Endothelial cell of umbilical vein (primary cell): ENCODE results near the gene TMPRSS13. TPM values are rescaled to one million over a fixed set of nuclear protein-coding genes. Genes with fewer than 3 reads are reported as not detected.

Source experiments
- BruUV-seq: library from RNA; stranded (reverse); fragments of 400-500 nt; replicated peaks from 2 replicates; lab custom pipeline; 2021; lab: Mats Ljungman, UMichigan
- CTCF ChIA-PET: fragments of 300-600, 350-600 bp; sonication (Branson Sonifier 250); formaldehyde crosslinking; loops from one replicate; lab custom pipeline; 2021; ENCODE audit warnings: antibody characterized with exemption, inconsistent platforms; lab: Charles Lee
- POLR2A ChIA-PET: fragments of 300-600, 350-600 bp; sonication (Branson Sonifier 250); formaldehyde crosslinking; loops from one replicate; lab custom pipeline; 2021; ENCODE audit warnings: antibody characterized with exemption, inconsistent platforms; lab: Charles Lee
- DNase-seq: peaks from one replicate; pipeline ENCODE4 v3.0.0-alpha.2; 2011; ENCODE audit warnings: low read depth, low spot score
- FAIRE-seq: peaks from 2 replicates; lab custom pipeline; 2011; peaks lifted over from hg19 to GRCh38; lab: Jason Lieb, UNC
- H2AFZ ChIP-seq: 2 replicates; pipeline ENCODE4 v1.6.0; 2012; ENCODE audit warnings: low read depth, low read length, control low read depth, inconsistent platforms
- H3K27ac ChIP-seq: 2 replicates; pipeline ENCODE4 v1.5.1; 2011; ENCODE audit warnings: low read depth, mild to moderate bottlenecking, control low read depth, low read length, moderate library complexity; ENCODE audit not compliant: insufficient read depth
- H3K27me3 ChIP-seq, 2 experiments: 2 replicates each; pipeline versions ENCODE4 v1.6.0 to v1.6.1; 2011; ENCODE audit warnings: low read length in 2 of 2, mixed read lengths in 1 of 2; ENCODE audit not compliant: control insufficient read depth in 2 of 2, insufficient read depth in 2 of 2
- H3K36me3 ChIP-seq, 2 experiments: 2 replicates in 1 of 2; 3 replicates in 1 of 2; pipeline ENCODE4 v1.5.1; 2011; ENCODE audit warnings: low read length in 2 of 2, mild to moderate bottlenecking in 1 of 2, moderate library complexity in 1 of 2; ENCODE audit not compliant: control insufficient read depth in 2 of 2, insufficient read depth in 2 of 2; ENCODE audit errors: extremely low read depth in 1 of 2
- H3K4me1 ChIP-seq: 3 replicates; pipeline ENCODE4 v1.5.1; 2011; ENCODE audit warnings: mild to moderate bottlenecking, low read length; ENCODE audit not compliant: control insufficient read depth, insufficient read depth; ENCODE audit errors: extremely low read depth
- H3K4me2 ChIP-seq: 2 replicates; pipeline ENCODE4 v1.6.1; 2011; ENCODE audit warnings: low read length, control low read depth, mixed read lengths; ENCODE audit not compliant: insufficient read depth
- H3K4me3 ChIP-seq, 3 experiments: fragments of 200-600 bp in 1 of 3; sonication (generic), shearing (Covaris generic) in 1 of 3; replicated peaks in 1 of 3; 2 replicates each; pipeline ENCODE4 v1.5.1; 2011 to 2016; ENCODE audit warnings: control low read depth in 3 of 3, low read length in 3 of 3, mild to moderate bottlenecking in 2 of 3, inconsistent platforms in 1 of 3, low read depth in 1 of 3, moderate library complexity in 1 of 3; ENCODE audit not compliant: insufficient read depth in 1 of 3
- H3K79me2 ChIP-seq: 2 replicates; pipeline ENCODE4 v1.6.0; 2012; ENCODE audit warnings: low read length, inconsistent platforms; ENCODE audit not compliant: control insufficient read depth, insufficient read depth
- H3K9ac ChIP-seq: replicated peaks from 2 replicates; pipeline ENCODE3; 2011; ENCODE audit warnings: low read length, control low read depth; ENCODE audit not compliant: insufficient read depth; ENCODE audit errors: extremely low read depth
- H3K9me1 ChIP-seq: replicated peaks from 3 replicates; pipeline ENCODE4 v1.6.0; 2011; ENCODE audit warnings: mild to moderate bottlenecking, low read length; ENCODE audit not compliant: control insufficient read depth, insufficient read depth; ENCODE audit errors: extremely low read depth
- H3K9me3 ChIP-seq: replicated peaks from 2 replicates; pipeline ENCODE4 v1.5.1; 2012; ENCODE audit warnings: low read length, inconsistent platforms; ENCODE audit not compliant: control insufficient read depth, insufficient read depth
- H4K20me1 ChIP-seq: replicated peaks from 2 replicates; pipeline ENCODE3; 2011; ENCODE audit warnings: mild to moderate bottlenecking, low read length; ENCODE audit not compliant: control insufficient read depth, insufficient read depth; ENCODE audit errors: extremely low read depth
- CTCF ChIP-seq, 2 donors: IDR thresholded peaks; 1 replicate in 1 of 2; 2 replicates in 1 of 2; pipeline ENCODE4 v1.5.1; 2011; ENCODE audit warnings: low read length in 2 of 2, mild to moderate bottlenecking in 2 of 2, moderate library complexity in 2 of 2, control low read depth in 1 of 2, inconsistent platforms in 1 of 2, low read depth in 1 of 2; ENCODE audit not compliant: insufficient read depth in 1 of 2; ENCODE audit errors: extremely low read depth in 1 of 2
- EZH2 ChIP-seq: IDR thresholded peaks from 2 replicates; pipeline ENCODE4 v1.6.1; 2012; ENCODE audit warnings: borderline replicate concordance, low read depth, mild to moderate bottlenecking, moderate library complexity, low read length, inconsistent platforms; ENCODE audit not compliant: severe bottlenecking
- FOS ChIP-seq: IDR thresholded peaks from 2 replicates; pipeline ENCODE4 v1.6.1; 2011; ENCODE audit warnings: mild to moderate bottlenecking, low read length, moderate library complexity, borderline replicate concordance; ENCODE audit not compliant: insufficient read depth
- MAX ChIP-seq: IDR thresholded peaks from 2 replicates; pipeline ENCODE4 v1.6.1; 2011; ENCODE audit not compliant: insufficient read depth, insufficient read length
- MYC ChIP-seq: IDR thresholded peaks from one replicate; pipeline ENCODE4 v1.6.1; 2011; ENCODE audit warnings: mild to moderate bottlenecking, low read depth, low read length
- POLR2A ChIP-seq: IDR thresholded peaks from 2 replicates; pipeline ENCODE4 v1.6.1; 2012; ENCODE audit warnings: low read depth, mild to moderate bottlenecking, control low read depth, low read length
- POLR2AphosphoS5 ChIP-seq: IDR thresholded peaks from 2 replicates; pipeline ENCODE4 v1.6.1; 2012; ENCODE audit warnings: low read depth, mild to moderate bottlenecking, control low read depth, low read length, moderate library complexity; ENCODE audit not compliant: insufficient read depth
- dilution Hi-C: fragments of 300-500 bp; cut with MboI; formaldehyde crosslinking; loops from one replicate; pipeline ENCODE4 v1.15.0; 2019; ENCODE audit warnings: low sequenced_read_pairs; ENCODE audit not compliant: extremely low pct_ligation_motif_present
- intact Hi-C: fragments of 100-400 bp; cut with micrococcal nuclease; formaldehyde crosslinking; loops from one replicate; pipeline ENCODE4 v1.10.0; 2022
- polyA plus RNA-seq, 4 experiments: library from polyadenylated mRNA; depleted of rRNA in 3 of 4; stranded (reverse) in 3 of 4; unstranded in 1 of 4; fragments of >200 nt; gene quantifications; 2 replicates each; pipeline versions ENCODE4 v1.2.1 to v1.2.3, GENCODE V29; 2011 to 2012; ENCODE audit warnings: missing spikeins in 1 of 4
- total RNA-seq: library from RNA; stranded (reverse); gene quantifications from 2 replicates; pipeline ENCODE4 v1.2.3, GENCODE V29; 2021

Gene TMPRSS13
- total and polyA plus RNA-seq, 2 donors (not counting 3 experiments of a cell fraction or from before 2014, with no cell fraction given): 0.22 to 0.46 TPM

- FAIRE-seq (no peak), DNase-seq (no peak)
- Histone ChIP-seq H2AFZ (no peak overlapping the region), H3K9ac (no peak overlapping the region), H3K9me1 (no peaks in the 10 kb centered on the region), H3K79me2 (no peaks in the 10 kb centered on the region), H3K4me1 (peaks cover 13% of the 10 kb centered on the region), H3K4me3 (no peak overlapping the region), H3K4me2 (no peak overlapping the region), H3K27ac (no peak overlapping the region), H3K9me3 (no peaks in the 10 kb centered on the region), H3K36me3 (no peaks in the 10 kb centered on the region), H4K20me1 (no peaks in the 10 kb centered on the region), H3K27me3 (peaks cover 5 to 8% of the 10 kb centered on the region in 2 experiments)
- TF ChIP-seq POLR2AphosphoS5 (no peak), MYC (no peak), FOS (no peak), MAX (no peak), POLR2A (no peak), EZH2 (no peak), CTCF (IDR thresholded peaks at IDR 0.05; ENCODE audit: extremely low read depth in 1 of 2, insufficient read depth in 1 of 2, low read depth in 1 of 2, low read length in 2 of 2) (no peak)
- intact Hi-C loops (no loop called here), dilution Hi-C loops (no loop called here)
- ChIA-PET POLR2A (no interaction called here), CTCF (interaction anchor here (1.2 to 7.9 kb wide), 3 partner anchors 9 to 121 kb away, joined by 3 to 520 read pairs (median 4); partner anchors contain the start of gene FXYD2)
- BruUV-seq: no TSS peak
Observed at GRCh38 chr11:117940736-117941135, 11.5 kb upstream of the TMPRSS13 start.
